Measurements from ENCODE around the gene RFC4.

DNA sequence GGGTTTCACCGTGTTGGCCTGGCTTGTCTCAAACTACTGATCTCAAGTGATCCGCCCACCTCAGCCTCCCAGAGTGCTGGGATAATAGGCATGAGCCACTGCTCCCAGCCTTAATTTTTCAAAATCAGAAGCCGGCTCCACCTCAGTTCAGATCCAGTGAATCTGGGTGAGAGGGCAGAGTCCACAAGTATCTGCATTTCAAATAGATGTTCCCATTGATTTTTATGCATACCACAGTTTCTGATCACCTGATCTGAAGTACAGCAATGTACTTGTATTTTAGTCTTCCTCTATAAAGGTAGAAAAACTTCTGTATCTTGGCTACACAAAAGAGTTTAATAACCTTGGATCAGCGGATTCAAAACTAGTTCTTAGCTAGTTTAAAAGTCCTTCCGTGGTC lies 27.1 kb downstream of the RFC4 start:
- TF ChIP-seq EZH2 (IDR thresholded peaks at IDR 0.05; ENCODE audit: insufficient read depth, low read length), result no peak
- TF ChIP-seq CTCF (IDR thresholded peaks at IDR 0.05; ENCODE audit: insufficient read depth, low read depth, low read length), result no peak

All from astrocyte (in vitro differentiated cells and primary cell).